GM12801 (cell line): ENCODE results near the gene KCNQ5.

ENCODE experiments used
- CTCF ChIP-seq: IDR thresholded peaks from one replicate; pipeline ENCODE4 v1.5.1; 2011; ENCODE audit warnings: control low read depth; ENCODE audit not compliant: insufficient read length; ENCODE audit errors: extremely low read depth

The KCNQ5 gene

GRCh38 chr6:72976484-72976883, 354.6 kb downstream of the KCNQ5 start:
- TF ChIP-seq CTCF: no peak

- no peak for TF ChIP-seq CTCF
Observed at GRCh38 chr6:72977114-72977513, 355.2 kb downstream of the KCNQ5 start.

- no peak for TF ChIP-seq CTCF
Observed at GRCh38 chr6:72984981-72985665, 363.3 kb downstream of the KCNQ5 start.

GRCh38 chr6:72987301-72987700, 365.4 kb downstream of the KCNQ5 start:
- no peak for TF ChIP-seq CTCF

- TF ChIP-seq CTCF: no peak
Observed at GRCh38 chr6:72999995-73000394, 378.1 kb downstream of the KCNQ5 start.

- TF ChIP-seq CTCF: no peak
Observed at GRCh38 chr6:73000460-73000859, 378.6 kb downstream of the KCNQ5 start.

- no peak for TF ChIP-seq CTCF
Observed at GRCh38 chr6:73002588-73002987, 380.7 kb downstream of the KCNQ5 start.
